ENCODE data around the gene SF3B4.

SF3B4 gene

DNA sequence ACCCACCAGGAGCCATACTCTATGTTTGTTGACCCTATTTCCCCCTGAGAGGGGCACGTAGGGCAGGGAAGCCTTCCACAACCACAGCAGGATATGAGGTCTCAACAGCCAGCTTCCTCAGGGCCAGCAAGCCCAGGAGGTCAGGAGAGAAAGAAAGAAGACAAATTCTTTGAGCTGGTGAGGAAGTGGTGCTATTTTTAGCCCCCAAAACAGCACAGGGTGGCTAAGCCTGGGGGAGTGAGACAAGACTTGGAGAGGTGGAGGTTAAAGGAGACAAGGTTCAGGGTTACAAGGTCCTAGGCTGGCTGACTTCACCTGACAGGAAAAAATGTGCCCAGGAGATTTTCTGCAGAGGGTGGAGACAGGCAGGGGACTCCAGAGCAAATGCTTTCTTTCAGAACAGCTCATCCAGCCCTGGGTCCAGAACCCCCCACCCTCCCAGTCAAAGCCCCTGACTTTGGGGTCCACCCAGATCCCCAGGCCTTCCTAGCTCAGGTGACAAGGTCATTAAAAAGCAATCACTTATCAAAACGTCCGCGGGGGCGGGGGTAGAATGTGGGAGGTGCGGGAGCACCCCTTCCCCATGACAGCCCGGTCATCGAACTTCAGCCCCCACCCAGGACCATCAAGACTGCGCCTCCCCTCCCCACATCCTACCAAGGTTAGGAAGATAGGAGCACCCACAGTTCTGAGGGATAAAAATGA, 11.3 kb downstream of the SF3B4 start:
- no peak overlapping the region; the same call in 1 of the 2 replicates for H3K4me3 ChIP-seq (replicated peaks; ENCODE audit: low read depth, low read length)
- TF ChIP-seq, protein P1, sequence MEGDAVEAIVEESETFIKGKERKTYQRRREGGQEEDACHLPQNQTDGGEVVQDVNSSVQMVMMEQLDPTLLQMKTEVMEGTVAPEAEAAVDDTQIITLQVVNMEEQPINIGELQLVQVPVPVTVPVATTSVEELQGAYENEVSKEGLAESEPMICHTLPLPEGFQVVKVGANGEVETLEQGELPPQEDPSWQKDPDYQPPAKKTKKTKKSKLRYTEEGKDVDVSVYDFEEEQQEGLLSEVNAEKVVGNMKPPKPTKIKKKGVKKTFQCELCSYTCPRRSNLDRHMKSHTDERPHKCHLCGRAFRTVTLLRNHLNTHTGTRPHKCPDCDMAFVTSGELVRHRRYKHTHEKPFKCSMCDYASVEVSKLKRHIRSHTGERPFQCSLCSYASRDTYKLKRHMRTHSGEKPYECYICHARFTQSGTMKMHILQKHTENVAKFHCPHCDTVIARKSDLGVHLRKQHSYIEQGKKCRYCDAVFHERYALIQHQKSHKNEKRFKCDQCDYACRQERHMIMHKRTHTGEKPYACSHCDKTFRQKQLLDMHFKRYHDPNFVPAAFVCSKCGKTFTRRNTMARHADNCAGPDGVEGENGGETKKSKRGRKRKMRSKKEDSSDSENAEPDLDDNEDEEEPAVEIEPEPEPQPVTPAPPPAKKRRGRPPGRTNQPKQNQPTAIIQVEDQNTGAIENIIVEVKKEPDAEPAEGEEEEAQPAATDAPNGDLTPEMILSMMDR (IDR thresholded peaks at IDR 0.05; ENCODE audit: insufficient read depth, low read length, poor library complexity, severe bottlenecking) = no peak
- no peaks in the 10 kb centered on the region; the same call in 1 of the 2 replicates for H3K36me3 ChIP-seq (ENCODE audit: control insufficient read depth, insufficient read depth, low read length)
- H3K27me3 ChIP-seq (replicated peaks; ENCODE audit: control insufficient read depth, insufficient read depth, low read length) = no peaks in the 10 kb centered on the region
- DNase-seq (ENCODE audit: extremely low read depth, insufficient read length) = no peak

DNA sequence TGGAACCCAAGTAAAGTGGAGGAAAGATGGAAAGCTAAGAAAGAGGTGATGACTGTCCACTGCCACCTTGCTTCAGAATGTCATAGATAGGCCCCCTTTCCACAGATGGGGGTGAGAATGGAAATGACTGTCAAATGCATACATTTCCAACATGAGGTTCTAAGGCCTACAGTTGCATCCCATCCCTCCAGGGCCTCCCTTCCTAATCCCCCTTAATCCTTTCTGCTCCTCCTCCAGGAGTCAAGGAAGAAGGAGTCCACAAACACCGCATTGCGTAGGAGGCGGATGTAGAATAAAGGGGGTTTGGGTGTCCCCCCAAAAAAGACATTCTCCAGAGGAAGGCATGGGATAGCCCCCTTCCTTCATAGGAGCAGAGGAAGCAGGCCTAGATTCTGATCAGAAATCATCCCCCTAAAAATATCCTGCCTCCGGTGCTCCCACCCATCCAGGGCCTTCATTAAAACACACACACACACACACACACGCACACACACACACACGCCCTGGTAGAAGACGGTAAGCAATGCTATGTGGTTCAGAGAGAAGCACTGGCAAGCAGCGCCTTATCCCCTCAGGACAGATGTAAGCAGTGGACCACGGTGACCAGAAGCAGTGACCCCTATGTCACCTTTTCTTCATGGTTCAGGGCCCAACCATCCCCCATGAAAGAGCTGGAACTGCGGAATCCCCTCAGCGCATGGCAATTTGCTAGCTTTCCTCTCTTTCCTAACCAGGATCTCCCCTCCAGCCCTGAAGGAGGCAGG, 12.0 kb downstream of the SF3B4 start:
- H3K4me3 ChIP-seq (replicated peaks; ENCODE audit: low read depth, low read length) = no peak overlapping the region
- no peak for DNase-seq (ENCODE audit: extremely low read depth, insufficient read length)
- TF ChIP-seq, protein P1 (IDR thresholded peaks at IDR 0.05; ENCODE audit: insufficient read depth, low read length, poor library complexity, severe bottlenecking) = no peak
- no peaks in the 10 kb centered on the region for H3K36me3 ChIP-seq (ENCODE audit: control insufficient read depth, insufficient read depth, low read length)
- no peaks in the 10 kb centered on the region for H3K27me3 ChIP-seq (replicated peaks; ENCODE audit: control insufficient read depth, insufficient read depth, low read length)

DNA sequence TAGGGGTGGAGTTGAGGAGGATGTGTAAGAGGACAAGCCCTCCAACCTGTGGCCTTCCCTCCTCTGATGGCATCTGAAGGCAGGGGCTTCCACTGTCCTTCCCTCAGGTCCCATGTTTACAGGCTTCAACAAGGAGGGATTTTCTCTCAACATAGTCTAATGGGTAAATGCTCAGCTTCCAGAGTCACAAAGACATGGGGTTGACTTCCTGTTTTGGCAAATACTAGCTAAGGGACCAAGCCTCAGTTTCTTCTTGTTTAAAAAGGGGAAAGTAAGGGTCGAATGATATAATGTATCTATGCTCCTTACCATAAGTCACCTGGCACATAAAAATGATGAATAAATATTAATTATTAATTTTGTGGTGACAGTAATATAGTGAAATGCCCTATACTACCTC, 13.1 kb downstream of the SF3B4 start:
- no peak overlapping the region for H3K4me3 ChIP-seq (replicated peaks; ENCODE audit: low read depth, low read length)
- H3K36me3 ChIP-seq (ENCODE audit: control insufficient read depth, insufficient read depth, low read length) = no peaks in the 10 kb centered on the region
- no peak for DNase-seq (ENCODE audit: extremely low read depth, insufficient read length)
- H3K27me3 ChIP-seq (replicated peaks; ENCODE audit: control insufficient read depth, insufficient read depth, low read length) = no peaks in the 10 kb centered on the region
- TF ChIP-seq, protein P1 (IDR thresholded peaks at IDR 0.05; ENCODE audit: insufficient read depth, low read length, poor library complexity, severe bottlenecking) = no peak

DNA sequence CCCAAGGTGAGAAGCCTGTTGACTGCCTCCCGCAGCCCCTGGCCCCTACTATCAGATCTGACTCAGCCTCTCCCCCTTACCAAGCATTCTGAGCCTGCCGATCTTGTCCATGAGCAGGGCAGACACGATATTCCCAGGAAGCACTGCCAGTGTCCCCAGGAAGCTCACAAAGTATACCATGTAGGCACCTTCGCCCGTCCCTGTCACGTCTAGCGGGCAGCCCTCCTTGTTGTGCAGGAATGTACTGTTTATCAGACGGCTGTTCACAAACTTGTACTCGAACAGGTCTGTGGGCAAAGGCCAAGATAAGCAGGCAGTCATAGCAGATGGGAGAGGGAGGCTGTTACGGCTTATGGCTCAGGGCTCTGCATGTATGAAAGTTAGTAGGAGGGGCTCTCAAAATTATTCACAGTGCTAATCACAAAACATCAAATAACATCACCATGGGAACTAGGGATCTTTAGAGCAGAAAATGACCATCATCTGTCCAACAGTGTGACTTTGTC, 21.0 kb downstream of the SF3B4 start:
- TF ChIP-seq, protein P1 (IDR thresholded peaks at IDR 0.05; ENCODE audit: insufficient read depth, low read length, poor library complexity, severe bottlenecking) = no peak
- H3K36me3 ChIP-seq (ENCODE audit: control insufficient read depth, insufficient read depth, low read length) = no peaks in the 10 kb centered on the region
- no peaks in the 10 kb centered on the region for H3K27me3 ChIP-seq (replicated peaks; ENCODE audit: control insufficient read depth, insufficient read depth, low read length)
- H3K4me3 ChIP-seq (replicated peaks; ENCODE audit: low read depth, low read length) = no peak overlapping the region
- DNase-seq (ENCODE audit: extremely low read depth, insufficient read length) = no peak

DNA sequence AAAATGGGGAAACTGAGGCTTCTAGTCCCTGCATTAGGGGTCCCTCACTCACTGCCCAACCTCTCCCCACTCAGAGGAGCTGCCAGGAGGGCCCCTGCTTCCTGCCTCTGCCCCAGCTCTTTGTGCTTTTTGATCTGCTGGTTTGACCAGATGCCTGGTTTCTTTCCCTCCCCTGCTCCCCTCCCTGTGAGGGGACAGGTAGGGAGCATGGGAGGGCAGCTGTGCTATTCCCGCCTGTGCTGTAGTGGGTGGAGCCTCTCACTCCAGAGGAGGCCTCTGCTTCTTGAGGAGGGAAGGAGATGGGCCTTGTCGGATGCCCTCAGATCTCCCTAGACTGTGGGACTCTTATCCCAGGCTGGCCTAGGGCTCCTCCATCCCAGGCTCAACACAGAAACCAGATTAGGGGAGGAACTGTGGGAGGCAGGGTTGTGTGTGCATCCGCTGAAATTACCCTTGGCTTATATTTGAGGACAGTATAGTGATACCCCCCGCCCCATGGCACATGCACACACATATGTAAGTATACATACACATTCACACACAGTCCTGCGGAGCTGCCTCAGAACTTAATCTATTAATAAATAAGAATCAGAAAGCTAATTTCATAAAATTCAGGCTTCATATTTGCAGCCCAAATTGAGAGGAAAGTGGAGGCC, 23.6 kb downstream of the SF3B4 start:
- DNase-seq (ENCODE audit: extremely low read depth, insufficient read length) = no peak
- Histone ChIP-seq H3K27me3 (replicated peaks; ENCODE audit: control insufficient read depth, insufficient read depth, low read length) (no peaks in the 10 kb centered on the region), H3K36me3 (ENCODE audit: control insufficient read depth, insufficient read depth, low read length) (no peaks in the 10 kb centered on the region), H3K4me3 (replicated peaks; ENCODE audit: low read depth, low read length) (no peak overlapping the region)
- TF ChIP-seq, protein P1 (IDR thresholded peaks at IDR 0.05; ENCODE audit: insufficient read depth, low read length, poor library complexity, severe bottlenecking) = no peak

Data from GM06990 (cell line).